Gastrocnemius medialis (tissue), 4 donors: Measurements from ENCODE around the gene GRAMD1C.

Experiments used
- CTCF ChIP-seq, 5 experiments: fragments of 450-650 bp in 3 of 5; fragments of 200-600 bp in 2 of 5; sonication (generic) in 2 of 5; IDR thresholded peaks in 4 of 5; conservative IDR thresholded peaks in 1 of 5; 1 replicate in 4 of 5; 2 replicates in 1 of 5; pipeline ENCODE4 v1.5.1; 2016 to 2019; ENCODE audit warnings: antibody characterized with exemption in 5 of 5, mild to moderate bottlenecking in 3 of 5, moderate library complexity in 3 of 5
- POLR2A ChIP-seq, 2 donors: fragments of 450-650 bp; IDR thresholded peaks; one replicate each; pipeline ENCODE4 v1.6.1; 2017; ENCODE audit warnings: antibody characterized with exemption in 2 of 2, mild to moderate bottlenecking in 2 of 2, moderate library complexity in 2 of 2

- TF ChIP-seq CTCF (IDR thresholded peaks at IDR 0.05 in 4 of 5, conservative IDR thresholded peaks at IDR 0.05 in 1 of 5) (no peak), POLR2A (IDR thresholded peaks at IDR 0.05) (no peak)
Observed at GRCh38 chr3:113985541-113985940, 147.0 kb downstream of the GRAMD1C start.
